Liver (tissue), 3 donors: ENCODE data around the gene CCM2.

ENCODE experiments used
- FOXA2 ChIP-seq: IDR thresholded peaks from 2 replicates; pipeline ENCODE4 v1.6.1; 2016; ENCODE audit warnings: antibody characterized with exemption
- GABPA ChIP-seq, 2 donors: IDR thresholded peaks in 1 of 2; conservative IDR thresholded peaks in 1 of 2; 2 replicates each; pipeline ENCODE4 v1.6.1; 2016; ENCODE audit warnings: antibody characterized with exemption in 2 of 2, mild to moderate bottlenecking in 1 of 2, moderate library complexity in 1 of 2
- HNF4A ChIP-seq, 2 donors: conservative IDR thresholded peaks; 2 replicates each; pipeline ENCODE4 v1.6.1; 2016; ENCODE audit warnings: antibody characterized with exemption in 2 of 2, mild to moderate bottlenecking in 2 of 2
- NR2F2 ChIP-seq: IDR thresholded peaks from 2 replicates; pipeline ENCODE4 v1.6.1; 2016; ENCODE audit warnings: antibody characterized with exemption
- RAD21 ChIP-seq, 2 donors: IDR thresholded peaks; 2 replicates each; pipeline ENCODE4 v1.6.1; 2016; ENCODE audit warnings: antibody characterized with exemption in 2 of 2, mild to moderate bottlenecking in 2 of 2
- TAF1 ChIP-seq: conservative IDR thresholded peaks from 2 replicates; pipeline ENCODE4 v1.6.1; 2016; ENCODE audit warnings: antibody characterized with exemption, mild to moderate bottlenecking
- TF ChIP-seq, protein P1 (sequence below): fragments of 150-350 bp; IDR thresholded peaks from 2 replicates; pipeline ENCODE4 v1.5.1; 2017; ENCODE audit warnings: improper control_type of control experiment, low read depth, low read length; ENCODE audit not compliant: missing input control
- TF ChIP-seq, protein P2 (sequence below): IDR thresholded peaks from 2 replicates; pipeline ENCODE4 v1.6.1; 2016; ENCODE audit warnings: antibody characterized with exemption, mild to moderate bottlenecking
- TF ChIP-seq, protein P3 (sequence below): IDR thresholded peaks from 2 replicates; pipeline ENCODE4 v1.6.1; 2016; ENCODE audit warnings: antibody characterized with exemption
- TF ChIP-seq, protein P4 (sequence below): IDR thresholded peaks from 2 replicates; pipeline ENCODE4 v1.6.1; 2016; ENCODE audit warnings: antibody characterized with exemption
- donor health status: healthy.
- donor health status: healthy.

DNA sequence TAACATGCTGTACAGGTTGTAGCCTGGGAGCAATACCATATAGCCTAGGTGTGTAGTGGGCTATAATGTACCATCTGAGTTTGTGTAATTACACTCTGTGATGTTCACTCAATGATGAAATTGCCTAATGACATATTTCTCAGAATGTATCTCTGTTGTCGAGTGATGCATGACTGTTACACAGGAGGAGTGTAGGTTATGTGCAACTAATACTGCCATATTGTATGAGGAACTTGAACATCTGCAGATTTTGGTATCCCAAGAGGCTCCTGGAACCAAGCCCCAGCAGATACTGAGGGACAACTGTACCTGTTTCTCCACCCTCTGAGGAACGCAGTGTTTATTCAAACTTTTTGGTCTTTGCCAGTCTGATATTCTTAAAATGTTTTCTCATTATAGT is 50.2 kb downstream of the CCM2 start:
- TF ChIP-seq RAD21 (IDR thresholded peaks at IDR 0.05) = no peak
- TF ChIP-seq, protein P1, sequence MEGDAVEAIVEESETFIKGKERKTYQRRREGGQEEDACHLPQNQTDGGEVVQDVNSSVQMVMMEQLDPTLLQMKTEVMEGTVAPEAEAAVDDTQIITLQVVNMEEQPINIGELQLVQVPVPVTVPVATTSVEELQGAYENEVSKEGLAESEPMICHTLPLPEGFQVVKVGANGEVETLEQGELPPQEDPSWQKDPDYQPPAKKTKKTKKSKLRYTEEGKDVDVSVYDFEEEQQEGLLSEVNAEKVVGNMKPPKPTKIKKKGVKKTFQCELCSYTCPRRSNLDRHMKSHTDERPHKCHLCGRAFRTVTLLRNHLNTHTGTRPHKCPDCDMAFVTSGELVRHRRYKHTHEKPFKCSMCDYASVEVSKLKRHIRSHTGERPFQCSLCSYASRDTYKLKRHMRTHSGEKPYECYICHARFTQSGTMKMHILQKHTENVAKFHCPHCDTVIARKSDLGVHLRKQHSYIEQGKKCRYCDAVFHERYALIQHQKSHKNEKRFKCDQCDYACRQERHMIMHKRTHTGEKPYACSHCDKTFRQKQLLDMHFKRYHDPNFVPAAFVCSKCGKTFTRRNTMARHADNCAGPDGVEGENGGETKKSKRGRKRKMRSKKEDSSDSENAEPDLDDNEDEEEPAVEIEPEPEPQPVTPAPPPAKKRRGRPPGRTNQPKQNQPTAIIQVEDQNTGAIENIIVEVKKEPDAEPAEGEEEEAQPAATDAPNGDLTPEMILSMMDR = no peak
- no peak for TF ChIP-seq NR2F2
- no peak for TF ChIP-seq GABPA (IDR thresholded peaks at IDR 0.05 in 1 of 2, conservative IDR thresholded peaks at IDR 0.05 in 1 of 2)
- TF ChIP-seq, protein P2, sequence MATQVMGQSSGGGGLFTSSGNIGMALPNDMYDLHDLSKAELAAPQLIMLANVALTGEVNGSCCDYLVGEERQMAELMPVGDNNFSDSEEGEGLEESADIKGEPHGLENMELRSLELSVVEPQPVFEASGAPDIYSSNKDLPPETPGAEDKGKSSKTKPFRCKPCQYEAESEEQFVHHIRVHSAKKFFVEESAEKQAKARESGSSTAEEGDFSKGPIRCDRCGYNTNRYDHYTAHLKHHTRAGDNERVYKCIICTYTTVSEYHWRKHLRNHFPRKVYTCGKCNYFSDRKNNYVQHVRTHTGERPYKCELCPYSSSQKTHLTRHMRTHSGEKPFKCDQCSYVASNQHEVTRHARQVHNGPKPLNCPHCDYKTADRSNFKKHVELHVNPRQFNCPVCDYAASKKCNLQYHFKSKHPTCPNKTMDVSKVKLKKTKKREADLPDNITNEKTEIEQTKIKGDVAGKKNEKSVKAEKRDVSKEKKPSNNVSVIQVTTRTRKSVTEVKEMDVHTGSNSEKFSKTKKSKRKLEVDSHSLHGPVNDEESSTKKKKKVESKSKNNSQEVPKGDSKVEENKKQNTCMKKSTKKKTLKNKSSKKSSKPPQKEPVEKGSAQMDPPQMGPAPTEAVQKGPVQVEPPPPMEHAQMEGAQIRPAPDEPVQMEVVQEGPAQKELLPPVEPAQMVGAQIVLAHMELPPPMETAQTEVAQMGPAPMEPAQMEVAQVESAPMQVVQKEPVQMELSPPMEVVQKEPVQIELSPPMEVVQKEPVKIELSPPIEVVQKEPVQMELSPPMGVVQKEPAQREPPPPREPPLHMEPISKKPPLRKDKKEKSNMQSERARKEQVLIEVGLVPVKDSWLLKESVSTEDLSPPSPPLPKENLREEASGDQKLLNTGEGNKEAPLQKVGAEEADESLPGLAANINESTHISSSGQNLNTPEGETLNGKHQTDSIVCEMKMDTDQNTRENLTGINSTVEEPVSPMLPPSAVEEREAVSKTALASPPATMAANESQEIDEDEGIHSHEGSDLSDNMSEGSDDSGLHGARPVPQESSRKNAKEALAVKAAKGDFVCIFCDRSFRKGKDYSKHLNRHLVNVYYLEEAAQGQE = no peak
- no peak for TF ChIP-seq TAF1
- TF ChIP-seq, protein P3, sequence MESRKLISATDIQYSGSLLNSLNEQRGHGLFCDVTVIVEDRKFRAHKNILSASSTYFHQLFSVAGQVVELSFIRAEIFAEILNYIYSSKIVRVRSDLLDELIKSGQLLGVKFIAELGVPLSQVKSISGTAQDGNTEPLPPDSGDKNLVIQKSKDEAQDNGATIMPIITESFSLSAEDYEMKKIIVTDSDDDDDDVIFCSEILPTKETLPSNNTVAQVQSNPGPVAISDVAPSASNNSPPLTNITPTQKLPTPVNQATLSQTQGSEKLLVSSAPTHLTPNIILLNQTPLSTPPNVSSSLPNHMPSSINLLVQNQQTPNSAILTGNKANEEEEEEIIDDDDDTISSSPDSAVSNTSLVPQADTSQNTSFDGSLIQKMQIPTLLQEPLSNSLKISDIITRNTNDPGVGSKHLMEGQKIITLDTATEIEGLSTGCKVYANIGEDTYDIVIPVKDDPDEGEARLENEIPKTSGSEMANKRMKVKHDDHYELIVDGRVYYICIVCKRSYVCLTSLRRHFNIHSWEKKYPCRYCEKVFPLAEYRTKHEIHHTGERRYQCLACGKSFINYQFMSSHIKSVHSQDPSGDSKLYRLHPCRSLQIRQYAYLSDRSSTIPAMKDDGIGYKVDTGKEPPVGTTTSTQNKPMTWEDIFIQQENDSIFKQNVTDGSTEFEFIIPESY = no peak
- TF ChIP-seq HNF4A (conservative IDR thresholded peaks at IDR 0.05) = no peak
- TF ChIP-seq, protein P4, sequence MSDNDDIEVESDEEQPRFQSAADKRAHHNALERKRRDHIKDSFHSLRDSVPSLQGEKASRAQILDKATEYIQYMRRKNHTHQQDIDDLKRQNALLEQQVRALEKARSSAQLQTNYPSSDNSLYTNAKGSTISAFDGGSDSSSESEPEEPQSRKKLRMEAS = no peak
- no peak for TF ChIP-seq FOXA2
